T-helper 1 cell treated with Interleukin-12 subunit alpha and Interleukin-12 subunit beta and Interleukin-4 antibody, amounts not matched to agents 30 μg/mL and 1 μg/mL, for 36 hours (primary cell): ENCODE measurements around the gene IFI27L2.

Experiments
- H3K27ac Mint-ChIP-seq: one replicate; pipeline ENCODE4 v1.8.0; 2021; ENCODE audit warnings: mild to moderate bottlenecking, mixed read lengths
- H3K27me3 Mint-ChIP-seq: one replicate; pipeline ENCODE4 v1.8.0; 2021; ENCODE audit warnings: low read depth, mixed read lengths
- H3K36me3 Mint-ChIP-seq: one replicate; pipeline ENCODE4 v1.8.0; 2021; ENCODE audit warnings: low read depth, mixed read lengths
- H3K4me1 Mint-ChIP-seq: one replicate; pipeline ENCODE4 v1.8.0; 2021; ENCODE audit warnings: low read depth, mixed read lengths
- H3K4me3 Mint-ChIP-seq: one replicate; pipeline ENCODE4 v1.8.0; 2021; ENCODE audit warnings: mild to moderate bottlenecking, moderate library complexity, mixed read lengths
- H3K9me3 Mint-ChIP-seq: one replicate; pipeline ENCODE4 v1.8.0; 2021; ENCODE audit warnings: mixed read lengths

Gene IFI27L2

DNA sequence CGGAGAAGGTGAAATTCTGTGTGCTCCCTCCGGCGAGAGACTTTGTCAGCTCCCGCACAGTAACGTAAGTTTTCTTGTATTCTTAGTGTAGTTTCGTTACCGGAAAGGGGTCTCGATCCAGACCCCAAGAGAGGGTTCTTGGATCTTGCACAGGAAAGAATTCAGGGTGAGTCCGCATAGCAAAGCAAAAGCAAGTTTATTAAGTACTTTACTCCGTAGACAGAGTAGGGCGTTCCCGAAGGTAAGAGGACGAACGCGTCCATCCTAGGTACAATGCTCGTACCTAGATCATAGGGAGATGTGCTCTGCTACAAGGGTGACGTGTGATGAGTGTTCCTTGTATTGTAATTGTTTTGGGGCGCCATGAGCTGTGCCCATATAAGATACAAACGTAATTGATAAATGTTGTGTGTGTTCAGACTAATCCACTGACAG lies 48.0 kb downstream of the IFI27L2 start:
- Mint-ChIP-seq H3K27me3 (no peaks in the 10 kb centered on the region), H3K9me3 (no peaks in the 10 kb centered on the region)

DNA sequence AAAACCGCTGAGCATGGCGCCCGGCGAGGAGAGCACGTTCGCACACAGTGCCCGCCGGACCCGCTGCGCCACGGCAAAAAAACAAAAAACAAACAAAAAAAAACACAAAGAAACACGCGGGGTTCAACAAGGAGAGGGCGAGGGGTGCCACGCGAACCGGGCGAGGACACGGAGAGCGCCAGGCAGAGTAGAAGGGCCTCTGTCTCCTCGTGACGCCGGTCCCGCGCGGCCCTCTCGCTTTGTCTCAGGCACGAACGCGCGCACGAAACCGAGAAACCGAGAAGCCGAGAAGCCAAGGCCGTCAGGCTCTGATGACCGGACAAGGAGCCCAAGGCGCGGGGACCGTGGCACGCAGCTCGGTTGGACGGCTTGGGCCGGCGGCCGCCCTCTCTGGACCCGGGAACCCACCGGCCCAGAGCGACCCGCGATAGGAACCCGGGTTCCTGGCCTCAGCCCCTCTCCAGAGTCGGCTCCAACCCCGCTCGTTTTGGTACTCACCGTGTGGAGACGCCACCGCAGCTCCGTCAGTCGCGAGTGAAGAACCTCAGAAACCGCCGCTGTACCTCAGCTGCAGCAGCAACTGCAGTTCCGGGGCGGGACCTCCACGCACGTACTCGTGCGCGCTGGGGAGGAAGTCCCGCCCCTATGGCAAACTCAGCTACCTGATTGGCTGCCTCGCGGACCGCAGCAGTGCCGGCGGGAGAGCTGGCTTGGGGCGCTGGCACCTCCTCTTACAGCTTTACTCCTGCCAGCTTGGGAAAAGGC lies 48.6 kb downstream of the IFI27L2 start, which contains the start of the genes DDX24 and IFI27L1:
Gene DDX24, minus strand, starts transcription at position 582 of the 765 bp plus-strand sequence. CDS start 1,460 bp downstream, outside the sequence.
Gene IFI27L1, plus strand, starts transcription at position 690 of the 765 bp plus-strand sequence. CDS start 15,628 bp downstream, outside the sequence.
- peaks cover 32% of the 10 kb centered on the region for H3K36me3 Mint-ChIP-seq
- peaks cover 41% of the 10 kb centered on the region for H3K4me1 Mint-ChIP-seq
- H3K9me3 Mint-ChIP-seq, result no peaks in the 10 kb centered on the region
- peak within 1 kb of the TSS; percentile 100 for H3K4me3 Mint-ChIP-seq
- H3K27me3 Mint-ChIP-seq, result no peaks in the 10 kb centered on the region
- H3K27ac Mint-ChIP-seq, result peak within 1 kb of the TSS; percentile 100

More for the DNA sequence above, 48.0 kb downstream of the IFI27L2 start:
- Mint-ChIP-seq H3K27ac (peak overlapping the region; percentile 100), H3K4me3 (peak overlapping the region; percentile 100), H3K36me3 (peaks cover 35% of the 10 kb centered on the region), H3K4me1 (peaks cover 41% of the 10 kb centered on the region)

DNA sequence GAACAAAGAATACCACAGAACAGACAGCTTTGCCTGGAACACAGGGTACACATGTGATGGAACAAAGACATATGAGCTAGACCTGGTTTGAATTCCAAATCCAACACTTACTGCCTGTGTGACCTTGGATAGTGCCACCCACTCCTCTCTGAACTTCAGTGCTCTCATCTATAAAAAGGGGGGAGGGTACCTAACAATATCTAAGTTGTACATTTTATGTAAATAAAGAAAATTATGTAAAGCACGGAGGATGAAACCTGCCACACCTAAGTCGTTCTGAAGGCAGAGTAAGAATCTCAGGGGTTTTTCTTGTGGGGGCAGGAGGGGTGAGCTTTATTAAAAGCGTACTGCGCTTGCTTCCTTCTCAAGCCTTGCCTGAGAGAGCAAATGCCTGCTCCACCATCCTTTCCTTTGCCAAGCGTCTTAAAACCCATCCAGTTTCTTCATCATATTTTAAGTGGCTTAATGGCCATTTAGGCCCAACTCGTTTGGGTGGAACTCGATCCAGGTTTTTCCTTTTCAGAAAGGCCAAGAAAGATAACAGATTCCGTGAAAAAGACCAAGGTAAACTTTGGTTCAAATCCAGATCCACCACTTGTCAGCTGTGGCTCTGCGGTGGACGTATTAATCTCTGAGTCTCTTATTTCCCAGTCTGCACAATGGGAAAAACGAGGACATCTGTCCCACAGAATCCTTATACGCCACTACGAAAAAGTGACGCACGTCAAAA lies 49.3 kb downstream of the IFI27L2 start:
- Mint-ChIP-seq H3K36me3 (peaks cover 39% of the 10 kb centered on the region), H3K4me3 (peak overlapping the region; percentile 100), H3K9me3 (peaks cover 7% of the 10 kb centered on the region), H3K27me3 (no peaks in the 10 kb centered on the region), H3K27ac (peak overlapping the region; percentile 100), H3K4me1 (peaks cover 48% of the 10 kb centered on the region)

DNA sequence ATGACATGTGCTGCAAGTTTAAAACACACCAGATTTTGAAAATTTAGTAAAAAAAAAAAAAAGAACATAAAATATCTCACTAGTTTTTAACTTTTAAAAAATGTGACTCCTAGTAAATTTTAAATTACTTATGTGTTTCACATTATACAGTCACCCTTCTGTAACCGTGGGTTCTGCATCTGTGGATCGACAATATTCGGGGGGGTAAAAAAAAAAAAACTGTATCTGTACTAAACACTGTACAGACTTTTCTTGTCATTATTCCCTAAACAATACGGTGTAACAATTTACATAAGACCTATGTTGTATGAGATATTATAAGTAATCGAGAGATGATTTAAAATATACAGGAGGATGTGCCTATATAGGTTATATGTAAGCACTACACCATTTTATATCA lies 51.6 kb downstream of the IFI27L2 start:
- H3K4me3 Mint-ChIP-seq, result peak overlapping the region; percentile 100
- H3K4me1 Mint-ChIP-seq, result peaks cover 46% of the 10 kb centered on the region
- H3K36me3 Mint-ChIP-seq, result peaks cover 48% of the 10 kb centered on the region
- H3K27me3 Mint-ChIP-seq, result no peaks in the 10 kb centered on the region
- peaks cover 20% of the 10 kb centered on the region for H3K9me3 Mint-ChIP-seq
- H3K27ac Mint-ChIP-seq, result no peak overlapping the region
